NCI-H748 (cell line): ENCODE results near the gene SEC24C.
"Not testable (repeated sequence)": the region's sequence is repeated elsewhere in the genome, so short reads cannot be mapped to it uniquely, and the experiment has no call there.

Source experiments
- DNase-seq: peaks from one replicate; lab custom pipeline; 2025; ENCODE audit not compliant: unreplicated experiment; lab: John Stamatoyannopoulos, UW

SEC24C gene

GRCh38 chr10:73768881-73769280 is 24.7 kb downstream of the SEC24C start:
- DNase-seq: no peak

- DNase-seq: no peak
These were observed 25.2 kb downstream of the SEC24C start for GRCh38 chr10:73769396-73769795.

GRCh38 chr10:73771722-73772280 is 27.6 kb downstream of the SEC24C start:
- peak; percentile 73 for DNase-seq

- peak; percentile 79 for DNase-seq
These were observed 28.3 kb downstream of the SEC24C start for GRCh38 chr10:73772281-73773151.

- peak; percentile 19 for DNase-seq
These were observed 29.1 kb downstream of the SEC24C start for GRCh38 chr10:73773152-73773879.

- DNase-seq: peak; percentile 20
These were observed 30.5 kb downstream of the SEC24C start for GRCh38 chr10:73774637-73775036.

- DNase-seq: no peak
These were observed 34.8 kb downstream of the SEC24C start for GRCh38 chr10:73779018-73779417.

GRCh38 chr10:73779539-73780197 is 35.5 kb downstream of the SEC24C start:
- no peak for DNase-seq

- DNase-seq: no peak
These were observed 36.1 kb downstream of the SEC24C start for GRCh38 chr10:73780301-73780700.

GRCh38 chr10:73780966-73781365 is 36.8 kb downstream of the SEC24C start:
- peak; percentile 32 for DNase-seq

GRCh38 chr10:73781548-73781878 is 37.3 kb downstream of the SEC24C start:
- DNase-seq: no peak

GRCh38 chr10:73781879-73782748 is 37.9 kb downstream of the SEC24C start, which contains the start of gene CHCHD1:
Gene CHCHD1 (plus strand): TSS chr10:73782048. CDS start chr10:73782076, 28 bp downstream.
- peak; percentile 84 for DNase-seq

GRCh38 chr10:73782749-73783085 is 38.5 kb downstream of the SEC24C start:
- DNase-seq: no peak

- DNase-seq: peak; percentile 90
These were observed 41.1 kb downstream of the SEC24C start, which contains the start of gene ZSWIM8 for GRCh38 chr10:73785211-73785720. Gene ZSWIM8 (plus strand): TSS chr10:73785606. CDS start chr10:73785879, 273 bp downstream.

- peak; percentile 35 for DNase-seq
These were observed 41.7 kb downstream of the SEC24C start for GRCh38 chr10:73785721-73786511.

- peak; percentile 30 for DNase-seq
These were observed 42.3 kb downstream of the SEC24C start for GRCh38 chr10:73786512-73786885.

GRCh38 chr10:73787031-73787800 is 43.0 kb downstream of the SEC24C start:
- not testable (repeated sequence) for DNase-seq

- no peak for DNase-seq
These were observed 44.9 kb downstream of the SEC24C start for GRCh38 chr10:73788864-73789658.
